ENCODE measurements around the gene S100A10.

The S100A10 gene

DNA sequence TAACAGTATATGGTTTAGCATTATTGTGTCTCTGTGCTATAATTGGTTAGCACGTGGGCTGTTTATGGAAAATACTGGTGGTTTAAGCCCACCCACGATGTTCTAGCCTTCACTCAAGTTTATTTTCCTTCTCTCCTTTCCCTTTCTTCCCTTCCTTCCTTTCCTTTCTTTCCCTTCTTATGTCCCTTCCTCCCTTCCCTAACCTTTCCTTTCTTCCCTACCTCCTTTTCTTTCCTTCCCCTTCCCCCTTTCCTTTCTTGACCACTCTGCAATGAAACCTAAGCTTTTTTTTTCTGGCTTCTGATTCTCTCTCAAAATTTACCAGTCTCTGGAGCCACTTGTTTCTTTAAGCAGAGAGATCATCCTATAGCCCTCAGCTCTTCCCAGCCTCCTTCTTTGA is 13.4 kb upstream of the S100A10 start:
- Histone ChIP-seq H3K4me2 (ENCODE audit: low read length) (no peak overlapping the region), H3K9ac (ENCODE audit: low read depth, low read length) (no peak overlapping the region), H3K4me3 (ENCODE audit: low read length) (no peak overlapping the region), H3K36me3 (ENCODE audit: insufficient read depth, low read length) (no peaks in the 10 kb centered on the region), H3K4me1 (ENCODE audit: control insufficient read depth, insufficient read depth, low read length) (no peaks in the 10 kb centered on the region), H3K9me3 (replicated peaks; ENCODE audit: low read length) (no peaks in the 10 kb centered on the region), H3K27me3 (ENCODE audit: control insufficient read depth, insufficient read depth, low read length) (peaks cover 66% of the 10 kb centered on the region)

DNA sequence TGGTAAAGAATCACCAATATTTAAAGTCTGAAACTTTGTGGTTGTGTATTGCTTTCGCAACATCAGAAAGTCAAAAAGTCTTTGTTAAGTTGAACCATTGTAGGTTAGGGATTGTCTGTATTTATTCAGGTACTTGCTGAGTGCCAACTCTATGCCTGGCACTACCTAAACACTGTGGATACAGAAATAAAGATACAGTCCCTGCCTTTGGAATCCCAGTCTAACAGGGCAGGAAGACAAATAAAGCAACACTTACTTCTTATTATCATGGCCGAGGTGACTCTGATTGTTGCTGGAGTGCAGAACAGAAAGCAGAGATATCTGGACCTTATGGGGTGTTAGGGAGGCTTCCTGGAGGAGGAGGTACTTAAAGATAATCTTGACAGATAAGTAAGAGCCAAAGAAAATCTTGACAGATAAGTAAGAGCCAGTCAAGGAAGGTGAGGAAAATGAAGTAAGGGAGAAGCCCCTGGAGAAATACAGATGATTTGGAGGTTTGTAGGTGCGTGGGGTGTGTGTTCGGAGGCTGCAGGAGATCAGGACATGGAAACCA is 11.8 kb upstream of the S100A10 start:
- peaks cover 63% of the 10 kb centered on the region for H3K27me3 ChIP-seq (ENCODE audit: control insufficient read depth, insufficient read depth, low read length)

GRCh38 chr1:152003846-152004442 is 10.3 kb upstream of the S100A10 start:
- H3K9me3 ChIP-seq (replicated peaks; ENCODE audit: low read length), result no peaks in the 10 kb centered on the region
- peaks cover 53% of the 10 kb centered on the region for H3K27me3 ChIP-seq (ENCODE audit: control insufficient read depth, insufficient read depth, low read length)
- H3K36me3 ChIP-seq (ENCODE audit: insufficient read depth, low read length), result no peaks in the 10 kb centered on the region
- no peak overlapping the region for H3K4me3 ChIP-seq (ENCODE audit: low read length)
- H3K4me1 ChIP-seq (ENCODE audit: control insufficient read depth, insufficient read depth, low read length), result peaks cover 7% of the 10 kb centered on the region
- no peak overlapping the region for H3K4me2 ChIP-seq (ENCODE audit: low read length)
- no peak overlapping the region for H3K9ac ChIP-seq (ENCODE audit: low read depth, low read length)

More for the DNA sequence above, 11.8 kb upstream of the S100A10 start:
- Histone ChIP-seq H3K9me3 (replicated peaks; ENCODE audit: low read length) (no peaks in the 10 kb centered on the region), H3K4me3 (ENCODE audit: low read length) (no peak overlapping the region), H3K4me2 (ENCODE audit: low read length) (no peak overlapping the region), H3K36me3 (ENCODE audit: insufficient read depth, low read length) (no peaks in the 10 kb centered on the region), H3K9ac (ENCODE audit: low read depth, low read length) (no peak overlapping the region), H3K4me1 (ENCODE audit: control insufficient read depth, insufficient read depth, low read length) (peaks cover 7% of the 10 kb centered on the region)

GRCh38 chr1:152002960-152003359 is 9.3 kb upstream of the S100A10 start:
- Histone ChIP-seq H3K36me3 (ENCODE audit: insufficient read depth, low read length) (no peaks in the 10 kb centered on the region), H3K4me1 (ENCODE audit: control insufficient read depth, insufficient read depth, low read length) (peaks cover 7% of the 10 kb centered on the region), H3K4me2 (ENCODE audit: low read length) (no peak overlapping the region), H3K27me3 (ENCODE audit: control insufficient read depth, insufficient read depth, low read length) (peaks cover 43% of the 10 kb centered on the region), H3K4me3 (ENCODE audit: low read length) (no peak overlapping the region), H3K9ac (ENCODE audit: low read depth, low read length) (no peak overlapping the region), H3K9me3 (replicated peaks; ENCODE audit: low read length) (no peaks in the 10 kb centered on the region)

- H3K9ac ChIP-seq (ENCODE audit: low read depth, low read length), result no peak overlapping the region
- H3K9me3 ChIP-seq (replicated peaks; ENCODE audit: low read length), result no peaks in the 10 kb centered on the region
- H3K4me2 ChIP-seq (ENCODE audit: low read length), result peak overlapping the region; percentile 63
- H3K4me3 ChIP-seq (ENCODE audit: low read length), result no peak overlapping the region
- H3K27me3 ChIP-seq (ENCODE audit: control insufficient read depth, insufficient read depth, low read length), result peaks cover 34% of the 10 kb centered on the region
- peaks cover 7% of the 10 kb centered on the region for H3K4me1 ChIP-seq (ENCODE audit: control insufficient read depth, insufficient read depth, low read length)
- no peaks in the 10 kb centered on the region for H3K36me3 ChIP-seq (ENCODE audit: insufficient read depth, low read length)
These were observed 8.2 kb upstream of the S100A10 start for GRCh38 chr1:152001631-152002584.

DNA sequence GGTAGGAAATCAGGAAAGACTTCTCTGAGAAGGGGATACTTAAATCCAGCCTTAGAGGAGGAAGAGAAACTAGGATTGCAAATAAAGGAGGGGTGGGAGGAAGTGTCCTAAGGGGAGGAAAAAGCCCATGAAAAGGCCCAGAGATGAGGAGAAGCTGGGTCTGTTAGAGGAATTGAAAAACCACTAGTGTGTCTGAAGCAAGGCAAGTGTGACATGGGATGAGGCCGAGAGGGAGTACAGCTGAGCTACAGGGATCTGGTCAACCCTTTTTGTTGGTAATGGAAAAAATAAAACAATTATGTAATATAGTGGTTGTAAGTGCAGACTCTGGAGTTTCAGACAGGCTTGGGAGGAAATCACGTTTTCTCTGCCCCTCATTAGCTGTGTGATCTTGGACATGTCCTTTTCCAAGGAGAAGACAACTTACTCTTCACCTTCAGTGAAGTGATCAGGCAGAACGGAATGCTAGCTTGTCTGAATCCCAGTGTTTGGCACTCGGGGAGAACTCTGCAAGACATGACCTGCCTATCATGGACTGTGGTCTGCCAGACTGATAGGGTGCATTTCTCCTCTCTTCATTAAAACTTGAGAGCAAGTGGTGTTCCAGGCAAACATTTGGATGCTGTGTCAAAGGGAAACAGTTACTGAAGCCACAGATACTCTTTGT is 7.4 kb upstream of the S100A10 start:
- no peak overlapping the region for H3K4me3 ChIP-seq (ENCODE audit: low read length)

DNA sequence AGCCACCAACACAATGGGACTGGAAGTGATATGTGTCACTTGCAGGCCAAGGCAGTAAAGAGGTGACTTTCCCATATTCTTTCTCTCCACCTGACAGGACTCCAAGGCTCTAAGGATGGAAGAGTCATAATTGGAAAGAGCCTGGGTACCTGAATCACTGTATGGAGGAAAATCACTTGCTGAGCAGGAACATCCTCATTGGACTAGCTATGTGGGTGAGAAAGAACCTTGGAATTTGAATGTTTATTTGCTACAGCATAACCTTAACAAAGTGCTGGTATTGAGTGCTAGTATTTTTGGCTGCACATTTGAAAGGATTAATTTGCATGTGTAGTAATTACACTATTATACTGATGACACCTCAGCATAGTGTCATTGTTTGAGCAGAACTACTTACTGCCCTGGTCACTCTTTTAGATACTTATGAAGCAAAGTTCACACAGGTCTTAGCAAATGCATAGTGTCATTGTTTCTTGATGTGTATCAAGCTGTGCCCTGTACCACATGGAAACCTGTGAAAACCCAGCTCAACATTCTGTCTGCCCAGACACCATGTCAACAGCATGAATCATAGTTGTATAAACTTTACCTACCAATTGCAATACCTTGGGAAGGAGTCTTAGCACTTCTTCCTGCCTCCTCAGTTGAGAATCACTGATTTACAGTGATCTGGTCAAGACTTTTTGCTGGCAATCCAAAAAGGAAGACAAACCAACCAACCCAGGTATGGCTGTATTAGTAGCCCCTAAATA is 5.1 kb upstream of the S100A10 start:
- Histone ChIP-seq H3K4me1 (ENCODE audit: control insufficient read depth, insufficient read depth, low read length) (peaks cover 21% of the 10 kb centered on the region), H3K9me3 (replicated peaks; ENCODE audit: low read length) (no peaks in the 10 kb centered on the region), H3K36me3 (ENCODE audit: insufficient read depth, low read length) (no peaks in the 10 kb centered on the region), H3K27me3 (ENCODE audit: control insufficient read depth, insufficient read depth, low read length) (peaks cover 10% of the 10 kb centered on the region), H3K4me2 (ENCODE audit: low read length) (no peak overlapping the region), H3K9ac (ENCODE audit: low read depth, low read length) (no peak overlapping the region), H3K4me3 (ENCODE audit: low read length) (no peak overlapping the region)

More for the DNA sequence above, 7.4 kb upstream of the S100A10 start:
- Histone ChIP-seq H3K27me3 (ENCODE audit: control insufficient read depth, insufficient read depth, low read length) (peaks cover 29% of the 10 kb centered on the region), H3K9ac (ENCODE audit: low read depth, low read length) (no peak overlapping the region), H3K4me2 (ENCODE audit: low read length) (peak overlapping the region; percentile 63), H3K36me3 (ENCODE audit: insufficient read depth, low read length) (no peaks in the 10 kb centered on the region), H3K9me3 (replicated peaks; ENCODE audit: low read length) (no peaks in the 10 kb centered on the region), H3K4me1 (ENCODE audit: control insufficient read depth, insufficient read depth, low read length) (peaks cover 7% of the 10 kb centered on the region)

DNA sequence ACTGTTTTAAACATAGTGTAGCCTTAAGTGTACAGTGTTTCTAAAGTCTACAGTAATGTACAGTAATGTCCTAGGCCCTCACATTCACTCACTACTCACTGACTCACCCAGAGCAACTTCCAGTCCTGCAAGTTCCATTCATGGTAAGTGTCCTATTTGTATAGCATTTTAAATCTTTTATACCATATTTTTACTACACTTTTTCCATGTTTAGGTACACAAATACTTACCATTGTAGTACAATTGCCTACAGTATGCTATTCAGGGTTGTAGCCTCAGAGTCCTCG is 3.6 kb upstream of the S100A10 start:
- Histone ChIP-seq H3K27me3 (ENCODE audit: control insufficient read depth, insufficient read depth, low read length) (no peaks in the 10 kb centered on the region), H3K4me3 (ENCODE audit: low read length) (no peak overlapping the region), H3K4me1 (ENCODE audit: control insufficient read depth, insufficient read depth, low read length) (peaks cover 21% of the 10 kb centered on the region), H3K9me3 (replicated peaks; ENCODE audit: low read length) (no peaks in the 10 kb centered on the region), H3K4me2 (ENCODE audit: low read length) (no peak overlapping the region), H3K36me3 (ENCODE audit: insufficient read depth, low read length) (peaks cover 4% of the 10 kb centered on the region), H3K9ac (ENCODE audit: low read depth, low read length) (no peak overlapping the region)

GRCh38 chr1:151995774-151996173 is 2.1 kb upstream of the S100A10 start:
- no peaks in the 10 kb centered on the region for H3K9me3 ChIP-seq (replicated peaks; ENCODE audit: low read length)
- H3K4me1 ChIP-seq (ENCODE audit: control insufficient read depth, insufficient read depth, low read length), result peaks cover 29% of the 10 kb centered on the region
- no peak overlapping the region for H3K9ac ChIP-seq (ENCODE audit: low read depth, low read length)
- H3K4me3 ChIP-seq (ENCODE audit: low read length), result no peak overlapping the region
- no peaks in the 10 kb centered on the region for H3K27me3 ChIP-seq (ENCODE audit: control insufficient read depth, insufficient read depth, low read length)
- no peak overlapping the region for H3K4me2 ChIP-seq (ENCODE audit: low read length)
- peaks cover 4% of the 10 kb centered on the region for H3K36me3 ChIP-seq (ENCODE audit: insufficient read depth, low read length)

DNA sequence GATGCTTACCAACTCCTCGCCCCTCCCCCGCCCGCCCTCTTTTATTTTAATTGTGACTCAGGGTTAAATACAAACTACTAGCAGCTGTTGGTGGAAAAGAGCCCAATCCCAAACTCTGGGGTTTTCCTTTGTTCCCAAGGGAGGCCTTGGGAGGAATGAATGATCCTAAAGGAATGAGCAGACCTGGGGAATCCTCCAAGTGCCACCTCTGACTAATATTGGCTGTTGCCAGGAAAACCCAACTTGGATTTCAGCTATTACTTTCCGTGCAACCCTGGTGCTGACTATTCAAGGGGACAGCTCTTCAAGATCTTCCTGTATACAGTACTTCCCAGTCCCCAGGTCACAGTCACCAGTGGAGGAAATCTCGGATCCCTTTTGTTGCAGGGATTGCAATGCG is 1.3 kb upstream of the S100A10 start:
- H3K27me3 ChIP-seq (ENCODE audit: control insufficient read depth, insufficient read depth, low read length), result no peaks in the 10 kb centered on the region
- peaks cover 37% of the 10 kb centered on the region for H3K4me1 ChIP-seq (ENCODE audit: control insufficient read depth, insufficient read depth, low read length)
- no peak overlapping the region for H3K4me3 ChIP-seq (ENCODE audit: low read length)
- H3K36me3 ChIP-seq (ENCODE audit: insufficient read depth, low read length), result peaks cover 9% of the 10 kb centered on the region
- H3K9me3 ChIP-seq (replicated peaks; ENCODE audit: low read length), result no peaks in the 10 kb centered on the region
- H3K9ac ChIP-seq (ENCODE audit: low read depth, low read length), result no peak overlapping the region
- peak overlapping the region; percentile 48 for H3K4me2 ChIP-seq (ENCODE audit: low read length)
